Stimulated activated CD4-positive, alpha-beta T cell treated with anti-CD3 and anti-CD28 coated beads, Interleukin-15, amount 100 ng/mL, for 48 hours (primary cell): ENCODE results near the gene KLHL4.
"Not testable (repeated sequence)": the region's sequence is repeated elsewhere in the genome, so short reads cannot be mapped to it uniquely, and the experiment has no call there.

Source experiments
- DNase-seq, 2 donors: peaks; one replicate each; pipeline ENCODE4 v3.0.0-alpha.2; 2020; ENCODE audit warnings: low read depth in 2 of 2

Gene KLHL4

GRCh38 chrX:87517571-87518141 is at the start of gene KLHL4:
Gene KLHL4 (plus strand): TSS chrX:87517802. CDS start chrX:87517894, 92 bp downstream.
- no peak for DNase-seq

- no peak for DNase-seq
These were observed 48.7 kb upstream of the KLHL4 start for GRCh38 chrX:87468941-87469340.

- DNase-seq, result no peak
These were observed 41.8 kb upstream of the KLHL4 start for GRCh38 chrX:87475793-87476192.

GRCh38 chrX:87478703-87479102 is 38.9 kb upstream of the KLHL4 start:
- DNase-seq, result not testable (repeated sequence)

- DNase-seq, result no peak
These were observed 28.5 kb upstream of the KLHL4 start for GRCh38 chrX:87489071-87489470.

GRCh38 chrX:87515836-87516235 is 1.8 kb upstream of the KLHL4 start:
- DNase-seq, result no peak

GRCh38 chrX:87516717-87517121 is 883 bp upstream of the KLHL4 start:
- no peak for DNase-seq

- DNase-seq, result no peak
These were observed 902 bp downstream of the KLHL4 start for GRCh38 chrX:87518504-87518903.

GRCh38 chrX:87525771-87526229 is 8.2 kb downstream of the KLHL4 start:
- no peak for DNase-seq

GRCh38 chrX:87526281-87526680 is 8.7 kb downstream of the KLHL4 start:
- DNase-seq, result no peak

- no peak for DNase-seq
These were observed 10.9 kb downstream of the KLHL4 start for GRCh38 chrX:87528487-87528886.

GRCh38 chrX:87571964-87572363 is 54.4 kb downstream of the KLHL4 start:
- DNase-seq, result no peak

- DNase-seq, result no peak
These were observed 55.3 kb downstream of the KLHL4 start for GRCh38 chrX:87572901-87573300.

- no peak for DNase-seq
These were observed 61.4 kb downstream of the KLHL4 start for GRCh38 chrX:87578978-87579377.

GRCh38 chrX:87580862-87581261 is 63.3 kb downstream of the KLHL4 start:
- no peak for DNase-seq

- no peak for DNase-seq
These were observed 64.9 kb downstream of the KLHL4 start for GRCh38 chrX:87582453-87582852.

GRCh38 chrX:87583679-87584078 is 66.1 kb downstream of the KLHL4 start:
- DNase-seq, result no peak

- DNase-seq, result no peak
These were observed 98.8 kb downstream of the KLHL4 start for GRCh38 chrX:87616371-87616770.

GRCh38 chrX:87621697-87622096 is 104.1 kb downstream of the KLHL4 start:
- no peak for DNase-seq

GRCh38 chrX:87626996-87627395 is 109.4 kb downstream of the KLHL4 start:
- DNase-seq, result no peak

GRCh38 chrX:87634361-87634760 is 116.8 kb downstream of the KLHL4 start:
- no peak for DNase-seq

GRCh38 chrX:87636533-87636932 is 118.9 kb downstream of the KLHL4 start:
- DNase-seq, result no peak

- DNase-seq, result not testable (repeated sequence)
These were observed 123.8 kb downstream of the KLHL4 start for GRCh38 chrX:87641439-87641838.

GRCh38 chrX:87661761-87662160 is 144.2 kb downstream of the KLHL4 start:
- no peak for DNase-seq
